H1 (cell line): ENCODE results near the gene LDLRAD4. TPM values are rescaled to one million over a fixed set of nuclear protein-coding genes. Genes with fewer than 3 reads are reported as not detected.

Experiments used
- CTCF ChIA-PET: fragments of 300-600 bp; sonication (Branson Sonifier 250); formaldehyde crosslinking; loops from one replicate; lab custom pipeline; 2021; ENCODE audit not compliant: partially characterized antibody; lab: Charles Lee
- POLR2A ChIA-PET: fragments of 300-600 bp; sonication (Branson Sonifier 250); formaldehyde crosslinking; loops from one replicate; lab custom pipeline; 2021; ENCODE audit warnings: inconsistent platforms; ENCODE audit not compliant: partially characterized antibody; lab: Charles Lee
- DNase-seq, 2 experiments: peaks; one replicate each; pipeline versions ENCODE4 v3.0.0 to v3.0.0-alpha.2; 2010 to 2022; ENCODE audit warnings: low spot score in 2 of 2, low read depth in 1 of 2, mixed read lengths in 1 of 2
- FAIRE-seq: peaks from 2 replicates; lab custom pipeline; 2011; peaks lifted over from hg19 to GRCh38; lab: Jason Lieb, UNC
- H2AFZ ChIP-seq: 2 replicates; pipeline ENCODE4 v1.8.1; 2012; ENCODE audit warnings: low read length, inconsistent platforms
- H2AK5ac ChIP-seq: 2 replicates; pipeline ENCODE4 v1.6.1; 2013; ENCODE audit warnings: low read depth, low read length
- H2BK120ac ChIP-seq: replicated peaks from 2 replicates; pipeline ENCODE3; 2013; ENCODE audit warnings: low read depth, low read length, inconsistent platforms
- H2BK12ac ChIP-seq: 2 replicates; pipeline ENCODE4 v1.6.1; 2013; ENCODE audit warnings: low read depth, low read length
- H2BK15ac ChIP-seq: 2 replicates; pipeline ENCODE4 v1.6.1; 2013; ENCODE audit warnings: low read length
- H2BK20ac ChIP-seq: 2 replicates; pipeline ENCODE4 v1.6.1; 2013; ENCODE audit warnings: low read length
- H2BK5ac ChIP-seq: 2 replicates; pipeline ENCODE4 v1.6.1; 2013; ENCODE audit warnings: low read depth, low read length
- H3K14ac ChIP-seq: 2 replicates; pipeline ENCODE4 v1.6.1; 2013; ENCODE audit warnings: inconsistent platforms; ENCODE audit not compliant: insufficient read length
- H3K18ac ChIP-seq: 2 replicates; pipeline ENCODE4 v1.6.1; 2013; ENCODE audit warnings: low read length; ENCODE audit errors: extremely low read depth
- H3K23ac ChIP-seq: 2 replicates; pipeline ENCODE4 v1.6.1; 2013; ENCODE audit warnings: inconsistent platforms; ENCODE audit not compliant: insufficient read length
- H3K23me2 ChIP-seq: 2 replicates; pipeline ENCODE4 v1.6.1; 2013; ENCODE audit warnings: low read depth, low read length
- H3K27ac ChIP-seq: 2 replicates; pipeline ENCODE4 v1.6.1; 2011; ENCODE audit warnings: low read depth, low read length, inconsistent platforms
- H3K27me3 ChIP-seq, 4 experiments: replicated peaks in 1 of 4; 1 replicate in 1 of 4; 2 replicates in 3 of 4; pipeline versions ENCODE4 v1.6.1 to v1.8.1; 2011 to 2013; ENCODE audit warnings: low read length in 3 of 4, mild to moderate bottlenecking in 3 of 4, inconsistent platforms in 2 of 4, mixed read lengths in 2 of 4, moderate library complexity in 1 of 4; ENCODE audit not compliant: control insufficient read depth in 3 of 4, insufficient read depth in 3 of 4; ENCODE audit errors: extremely low read depth in 1 of 4
- H3K36me3 ChIP-seq, 4 experiments: 2 replicates each; pipeline versions ENCODE4 v1.6.1 to v1.8.1; 2011 to 2013; ENCODE audit warnings: mild to moderate bottlenecking in 4 of 4, low read length in 3 of 4, moderate library complexity in 2 of 4, control low read depth in 1 of 4, inconsistent platforms in 1 of 4; ENCODE audit not compliant: insufficient read depth in 4 of 4, control insufficient read depth in 2 of 4
- H3K4ac ChIP-seq: replicated peaks from 2 replicates; pipeline ENCODE3; 2013; ENCODE audit warnings: low read length, low read depth, mixed read lengths, inconsistent platforms; ENCODE audit not compliant: insufficient read length
- H3K4me1 ChIP-seq, 4 experiments: replicated peaks in 1 of 4; 1 replicate in 1 of 4; 2 replicates in 3 of 4; pipeline versions ENCODE4 v1.6.1 to v1.8.1; 2011 to 2013; ENCODE audit warnings: low read length in 3 of 4, inconsistent platforms in 2 of 4, mixed read lengths in 1 of 4; ENCODE audit not compliant: insufficient read depth in 4 of 4, control insufficient read depth in 3 of 4
- H3K4me2 ChIP-seq, 2 experiments: 2 replicates each; pipeline versions ENCODE4 v1.6.1 to v1.8.1; 2011 to 2013; ENCODE audit warnings: low read depth in 2 of 2, low read length in 2 of 2, control low read depth in 1 of 2, inconsistent platforms in 1 of 2, mild to moderate bottlenecking in 1 of 2; ENCODE audit not compliant: insufficient read depth in 1 of 2
- H3K4me3 ChIP-seq, 4 experiments: fragments of 200-600, 300-600 bp in 1 of 4; sonication (generic), shearing (Covaris generic), sonication (Bioruptor Twin) in 1 of 4; 2 replicates each; pipeline versions ENCODE4 v1.5.1 to v1.8.1; 2011 to 2016; ENCODE audit warnings: low read length in 4 of 4, low read depth in 3 of 4, control low read depth in 2 of 4, inconsistent platforms in 2 of 4, mild to moderate bottlenecking in 2 of 4, mixed read lengths in 1 of 4, moderate library complexity in 1 of 4; ENCODE audit not compliant: insufficient read depth in 2 of 4; ENCODE audit errors: extremely low read depth in 1 of 4
- H3K56ac ChIP-seq: replicated peaks from 2 replicates; pipeline ENCODE3; 2013; ENCODE audit warnings: low read depth, mild to moderate bottlenecking, mixed read lengths, low read length, inconsistent platforms; ENCODE audit not compliant: insufficient read length
- H3K79me1 ChIP-seq: 2 replicates; pipeline ENCODE4 v1.6.1; 2013; ENCODE audit warnings: low read depth, low read length, control low read depth
- H3K79me2 ChIP-seq, 2 experiments: 2 replicates each; pipeline versions ENCODE4 v1.6.1 to v1.8.1; 2012 to 2013; ENCODE audit warnings: low read length in 2 of 2, mild to moderate bottlenecking in 2 of 2, inconsistent platforms in 1 of 2; ENCODE audit not compliant: insufficient read depth in 2 of 2, control insufficient read depth in 1 of 2
- H3K9ac ChIP-seq, 4 experiments: replicated peaks in 1 of 4; 1 replicate in 1 of 4; 2 replicates in 3 of 4; pipeline versions ENCODE4 v1.6.1 to v1.8.1; 2011 to 2013; ENCODE audit warnings: low read depth in 3 of 4, low read length in 3 of 4, control low read depth in 2 of 4, mild to moderate bottlenecking in 2 of 4, moderate library complexity in 2 of 4, inconsistent platforms in 1 of 4; ENCODE audit errors: extremely low read depth in 1 of 4
- H3K9me3 ChIP-seq, 2 experiments: 2 replicates each; pipeline versions ENCODE4 v1.6.1 to v1.8.1; 2012 to 2013; ENCODE audit warnings: mild to moderate bottlenecking in 2 of 2, moderate library complexity in 2 of 2, control low read depth in 1 of 2, inconsistent platforms in 1 of 2, low read depth in 1 of 2, low read length in 1 of 2, mixed read lengths in 1 of 2; ENCODE audit not compliant: insufficient read depth in 2 of 2
- H4K20me1 ChIP-seq, 2 experiments: replicated peaks in 1 of 2; 2 replicates each; pipeline versions ENCODE3 to v1.8.1; 2011 to 2013; ENCODE audit warnings: inconsistent platforms in 2 of 2, low read length in 2 of 2, mild to moderate bottlenecking in 1 of 2; ENCODE audit not compliant: insufficient read depth in 2 of 2, control insufficient read depth in 1 of 2
- H4K5ac ChIP-seq: 2 replicates; pipeline ENCODE4 v1.6.1; 2013; ENCODE audit warnings: low read length, low read depth, mixed read lengths, inconsistent platforms; ENCODE audit not compliant: insufficient read length
- H4K8ac ChIP-seq: 2 replicates; pipeline ENCODE4 v1.8.0; 2013; ENCODE audit warnings: mild to moderate bottlenecking, moderate library complexity, low read length, inconsistent platforms; ENCODE audit not compliant: insufficient read depth; ENCODE audit errors: extremely low read depth
- H4K91ac ChIP-seq: replicated peaks from 2 replicates; pipeline ENCODE3; 2013; ENCODE audit warnings: low read length, mixed read lengths, inconsistent platforms; ENCODE audit not compliant: insufficient read length
- GABPA ChIP-seq: IDR thresholded peaks from 2 replicates; pipeline ENCODE4 v1.6.1; 2011; ENCODE audit warnings: mild to moderate bottlenecking, low read length, moderate library complexity, borderline replicate concordance; ENCODE audit not compliant: insufficient read depth
- NRF1 ChIP-seq: IDR thresholded peaks from 2 replicates; pipeline ENCODE4 v1.6.1; 2011; ENCODE audit warnings: mild to moderate bottlenecking, low read depth, low read length, improper control_type of control experiment
- WGBS, 2 experiments: shearing (Covaris generic) in 1 of 2; methylation state at CpG; one replicate each; pipeline versions ENCODE4 v1.1.6 to v1.1.7; 2013 to 2015; ENCODE audit warnings: low lambda C conversion rate in 2 of 2, mixed read lengths in 2 of 2, inconsistent platforms in 1 of 2, low coverage in 1 of 2, missing lambda C conversion rate in 1 of 2; ENCODE audit not compliant: insufficient replicate concordance in 2 of 2, insufficient coverage in 1 of 2, insufficient read length in 1 of 2; ENCODE audit errors: extremely low coverage in 1 of 2, missing lambda C conversion rate in 1 of 2; 5-methylcytosine and 5-hydroxymethylcytosine counted together
- polyA plus RNA-seq, 7 experiments: library from polyadenylated mRNA; depleted of rRNA in 3 of 7; stranded (reverse) in 5 of 7; unstranded in 2 of 7; fragments of >200 nt in 5 of 7; fragments of 200-250 nt in 2 of 7; gene quantifications; 1 replicate in 5 of 7; 2 replicates in 1 of 7; 4 replicates in 1 of 7; pipeline versions ENCODE4 v1.2.1 to v1.2.3, GENCODE V29; 2011 to 2013; ENCODE audit warnings: missing spikeins in 2 of 7, mixed read lengths in 2 of 7
- total RNA-seq: library from RNA; stranded (reverse); fragmentation: NEBNext Ultra II Directional; extraction: Animal tissue kit (Norgen Biotek cat#: 25700); gene quantifications from 2 replicates; pipeline ENCODE4 v1.2.1, GENCODE V29; 2021

The LDLRAD4 gene
- total and polyA plus RNA-seq, 2 of the 8 experiments (the other 6 are each of a cell fraction or from before 2014, with no cell fraction given) = 0.77 to 1.4 TPM

DNA sequence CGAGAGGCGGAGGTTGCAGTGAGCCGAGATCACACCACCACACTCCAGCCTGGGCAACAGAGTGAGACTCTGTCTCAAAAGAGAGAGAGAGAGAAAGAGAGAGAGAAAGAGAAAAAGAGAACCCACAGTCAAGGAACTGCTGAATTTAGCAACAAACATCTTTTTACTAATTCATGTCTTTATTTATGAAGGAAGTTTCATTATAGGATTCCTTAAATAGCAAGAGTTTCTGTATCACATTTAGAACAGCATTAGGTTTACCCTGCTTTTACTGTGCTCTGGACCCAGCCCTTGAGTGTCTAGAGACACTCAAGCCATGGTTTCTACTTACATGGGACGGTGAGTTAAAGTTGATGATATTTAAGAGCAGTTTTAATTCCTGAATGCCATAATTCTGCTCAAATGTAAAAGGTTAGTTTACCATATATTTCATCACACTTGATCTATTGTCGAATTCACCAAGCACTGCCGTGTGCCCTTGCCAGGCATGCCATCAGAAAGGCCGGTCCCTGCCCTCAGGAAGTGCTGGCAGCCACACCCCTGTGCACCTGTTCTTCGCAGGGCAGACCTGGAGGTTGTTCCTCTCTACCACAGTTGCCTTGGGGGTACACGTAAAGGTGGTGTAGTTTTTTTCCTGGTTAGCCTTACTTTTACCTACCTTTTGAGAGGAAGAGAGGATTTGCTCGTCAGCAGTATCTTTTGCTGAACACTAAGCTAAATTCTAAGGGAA, 153.3 kb downstream of the LDLRAD4 start:
- Histone ChIP-seq H2AFZ (no peak overlapping the region), H3K4ac (no peak overlapping the region), H2BK15ac (no peak overlapping the region), H2BK12ac (no peak overlapping the region), H3K9me3 (no peaks in the 10 kb centered on the region), H3K18ac (no peak overlapping the region), H3K4me2 (no peak overlapping the region), H4K8ac (no peak overlapping the region), H4K91ac (no peak overlapping the region), H3K56ac (no peak overlapping the region), H3K9ac (no peak overlapping the region), H3K23ac (no peak overlapping the region), H3K79me2 (no peaks in the 10 kb centered on the region), H3K36me3 (no peaks in the 10 kb centered on the region), H3K27me3 (no peaks in the 10 kb centered on the region), H3K27ac (no peak overlapping the region), H3K14ac (no peak overlapping the region)
- DNase-seq = no peak
- FAIRE-seq = no peak
- 85% methylated on average over 10 of the region's 10 CpGs; no CpG with 5 or more reads in 1 of the 2 experiments for WGBS, 2 experiments
- ChIA-PET POLR2A (no interaction called here), CTCF (interaction anchor here (1.4 to 1.6 kb wide), 2 partner anchors 8 to 9 kb away, joined by 4 to 5 read pairs; no protein-coding TSS in a partner anchor)
- TF ChIP-seq GABPA (no peak), NRF1 (no peak)
- TF ChIP-seq, all 59 proteins: peak for 0
- no peaks in the 10 kb centered on the region; a peak in 1 of 7 replicates for H3K4me1 ChIP-seq
- no peaks in the 10 kb centered on the region for H3K79me1 ChIP-seq
- no peaks in the 10 kb centered on the region for H3K23me2 ChIP-seq
- H2BK120ac ChIP-seq = no peak overlapping the region
- H2BK5ac ChIP-seq = no peak overlapping the region
- no peak overlapping the region for H3K4me3 ChIP-seq
- H2AK5ac ChIP-seq = no peak overlapping the region
- H4K5ac ChIP-seq = no peak overlapping the region
- H4K20me1 ChIP-seq = no peaks in the 10 kb centered on the region
- no peak overlapping the region for H2BK20ac ChIP-seq
